Progenitor cell of endocrine pancreas (in vitro differentiated cells): ENCODE results near the gene EPHB3. TPM values are rescaled to one million over a fixed set of nuclear protein-coding genes. Genes with fewer than 3 reads are reported as not detected.

ENCODE experiments used
- DNase-seq: peaks from one replicate; pipeline ENCODE4 v3.0.0; 2021; ENCODE audit warnings: low spot score; ENCODE audit not compliant: unreplicated experiment
- H3K27ac Mint-ChIP-seq: 2 replicates; pipeline ENCODE4 v1.8.0; 2021; ENCODE audit warnings: mild to moderate bottlenecking, moderate library complexity, mixed read lengths
- H3K27me3 Mint-ChIP-seq: 2 replicates; pipeline ENCODE4 v1.8.0; 2021; ENCODE audit warnings: mixed read lengths
- H3K36me3 Mint-ChIP-seq: 2 replicates; pipeline ENCODE4 v1.8.0; 2022; ENCODE audit warnings: mixed read lengths; ENCODE audit not compliant: insufficient read depth
- H3K4me1 Mint-ChIP-seq: 2 replicates; pipeline ENCODE4 v1.8.0; 2021; ENCODE audit warnings: low read depth, mixed read lengths
- H3K4me3 Mint-ChIP-seq: 2 replicates; pipeline ENCODE4 v1.8.0; 2021; ENCODE audit warnings: low read depth, mild to moderate bottlenecking, moderate library complexity, mixed read lengths
- H3K9me3 Mint-ChIP-seq: 2 replicates; pipeline ENCODE4 v1.8.0; 2021; ENCODE audit warnings: low read depth, mixed read lengths
- total RNA-seq: library from RNA; stranded (reverse); gene quantifications from 2 replicates; pipeline ENCODE4 v1.2.1, GENCODE V29; 2021
- TF ChIP-seq, protein P1 (sequence below): fragments of 200-600 bp; sonication (generic); IDR thresholded peaks from one replicate; pipeline ENCODE4 v1.5.0; 2021; ENCODE audit warnings: antibody characterized with exemption, mild to moderate bottlenecking; ENCODE audit not compliant: unreplicated experiment

EPHB3 gene
- total RNA-seq, 1 donor from 2014 or later = 11.7 TPM

DNA sequence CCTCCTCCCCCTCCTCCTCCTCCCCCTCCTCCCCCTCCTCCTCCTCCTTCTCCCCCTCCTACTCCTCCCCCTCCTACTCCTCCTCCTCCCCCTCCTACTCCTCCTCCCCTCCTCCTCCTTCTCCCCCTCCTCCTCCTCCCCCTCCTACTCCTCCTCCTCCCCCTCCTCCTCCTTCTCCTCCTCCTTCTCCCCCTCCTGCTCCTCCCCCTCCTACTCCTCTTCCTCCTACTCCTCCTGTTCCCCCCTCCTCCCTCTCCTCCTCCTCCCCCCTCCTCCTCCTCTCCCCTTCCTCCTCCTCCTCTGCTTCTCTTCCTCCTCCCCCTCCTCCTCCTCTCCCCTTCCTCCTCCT lies 17.1 kb upstream of the EPHB3 start:
- H3K36me3 Mint-ChIP-seq = no peaks in the 10 kb centered on the region
- DNase-seq = no peak
- H3K4me3 Mint-ChIP-seq = no peak overlapping the region
- TF ChIP-seq, protein P1, sequence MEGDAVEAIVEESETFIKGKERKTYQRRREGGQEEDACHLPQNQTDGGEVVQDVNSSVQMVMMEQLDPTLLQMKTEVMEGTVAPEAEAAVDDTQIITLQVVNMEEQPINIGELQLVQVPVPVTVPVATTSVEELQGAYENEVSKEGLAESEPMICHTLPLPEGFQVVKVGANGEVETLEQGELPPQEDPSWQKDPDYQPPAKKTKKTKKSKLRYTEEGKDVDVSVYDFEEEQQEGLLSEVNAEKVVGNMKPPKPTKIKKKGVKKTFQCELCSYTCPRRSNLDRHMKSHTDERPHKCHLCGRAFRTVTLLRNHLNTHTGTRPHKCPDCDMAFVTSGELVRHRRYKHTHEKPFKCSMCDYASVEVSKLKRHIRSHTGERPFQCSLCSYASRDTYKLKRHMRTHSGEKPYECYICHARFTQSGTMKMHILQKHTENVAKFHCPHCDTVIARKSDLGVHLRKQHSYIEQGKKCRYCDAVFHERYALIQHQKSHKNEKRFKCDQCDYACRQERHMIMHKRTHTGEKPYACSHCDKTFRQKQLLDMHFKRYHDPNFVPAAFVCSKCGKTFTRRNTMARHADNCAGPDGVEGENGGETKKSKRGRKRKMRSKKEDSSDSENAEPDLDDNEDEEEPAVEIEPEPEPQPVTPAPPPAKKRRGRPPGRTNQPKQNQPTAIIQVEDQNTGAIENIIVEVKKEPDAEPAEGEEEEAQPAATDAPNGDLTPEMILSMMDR = no peak
- peaks cover 58% of the 10 kb centered on the region for H3K27me3 Mint-ChIP-seq
- no peak overlapping the region for H3K27ac Mint-ChIP-seq
- no peaks in the 10 kb centered on the region for H3K4me1 Mint-ChIP-seq
- no peaks in the 10 kb centered on the region for H3K9me3 Mint-ChIP-seq

GRCh38 chr3:184545769-184546168 lies 15.8 kb upstream of the EPHB3 start:
- no peak for DNase-seq
- H3K36me3 Mint-ChIP-seq = no peaks in the 10 kb centered on the region
- TF ChIP-seq, protein P1 = no peak
- H3K9me3 Mint-ChIP-seq = no peaks in the 10 kb centered on the region
- no peak overlapping the region for H3K27ac Mint-ChIP-seq
- no peak overlapping the region for H3K4me3 Mint-ChIP-seq
- H3K4me1 Mint-ChIP-seq = no peaks in the 10 kb centered on the region
- peaks cover 57% of the 10 kb centered on the region for H3K27me3 Mint-ChIP-seq

DNA sequence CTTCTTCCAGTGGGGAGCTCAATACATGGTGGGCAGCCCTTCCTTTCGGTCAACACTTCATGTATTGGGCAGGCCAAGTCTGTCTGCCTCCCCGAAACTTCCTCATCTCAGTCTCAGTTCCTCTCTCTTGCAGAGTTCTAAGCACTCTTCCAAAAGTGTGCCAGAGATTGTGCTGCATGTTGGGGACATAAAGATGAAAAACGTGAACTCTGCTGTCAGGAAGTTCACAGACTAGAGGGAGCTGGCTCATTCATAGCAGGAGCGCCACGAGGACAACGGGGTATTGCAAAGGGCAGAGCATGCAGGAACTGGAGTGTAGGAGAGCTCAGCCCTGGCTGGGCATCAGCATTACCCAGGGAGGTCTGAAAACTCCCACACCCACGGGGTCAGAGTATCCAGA lies 15.3 kb upstream of the EPHB3 start:
- TF ChIP-seq, protein P1 = no peak
- H3K27me3 Mint-ChIP-seq = peaks cover 55% of the 10 kb centered on the region
- no peaks in the 10 kb centered on the region for H3K36me3 Mint-ChIP-seq
- H3K4me3 Mint-ChIP-seq = no peak overlapping the region
- DNase-seq = no peak
- no peaks in the 10 kb centered on the region for H3K9me3 Mint-ChIP-seq
- H3K4me1 Mint-ChIP-seq = no peaks in the 10 kb centered on the region
- H3K27ac Mint-ChIP-seq = no peak overlapping the region

DNA sequence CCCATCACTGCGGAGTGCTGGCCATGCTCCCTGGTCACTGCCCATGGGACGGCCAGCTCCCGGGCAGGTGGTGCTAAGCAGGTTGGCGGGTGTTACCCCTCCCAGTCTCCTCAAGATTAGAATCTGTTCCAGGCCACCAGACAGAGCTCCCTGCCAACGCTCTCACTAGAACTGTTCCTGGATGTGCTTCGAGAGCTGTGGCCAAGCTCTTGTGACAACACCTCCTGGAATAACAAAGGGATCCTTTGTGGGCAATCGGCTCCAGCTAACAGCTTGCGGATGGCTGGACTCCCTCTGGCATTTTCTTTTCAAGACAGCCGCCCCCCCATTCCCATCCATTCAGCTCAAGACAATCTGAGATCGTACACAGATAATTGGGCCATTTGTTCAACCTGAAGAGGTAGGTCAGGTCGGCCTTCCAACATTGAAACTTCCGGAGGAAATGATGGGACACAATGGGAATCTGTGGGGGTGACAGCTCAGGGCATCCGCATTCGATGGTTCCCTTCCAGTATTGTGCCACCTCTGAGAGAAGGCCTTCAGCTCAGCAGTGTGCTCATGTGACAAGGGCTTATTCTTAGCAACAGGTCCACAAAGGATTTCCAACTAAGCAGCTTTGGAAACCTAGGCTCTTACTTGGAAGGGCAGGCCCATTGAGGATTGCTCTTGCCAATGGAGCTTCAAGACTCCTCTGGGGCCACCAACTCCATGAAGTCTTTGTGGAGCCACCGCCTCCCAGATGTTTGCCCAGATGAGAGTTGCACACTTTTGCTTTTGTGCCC lies 11.6 kb upstream of the EPHB3 start:
- DNase-seq = no peak
- TF ChIP-seq, protein P1 = no peak
- Mint-ChIP-seq H3K27me3 (peaks cover 44% of the 10 kb centered on the region), H3K9me3 (no peaks in the 10 kb centered on the region), H3K4me3 (no peak overlapping the region), H3K4me1 (no peaks in the 10 kb centered on the region), H3K27ac (no peak overlapping the region), H3K36me3 (no peaks in the 10 kb centered on the region)

DNA sequence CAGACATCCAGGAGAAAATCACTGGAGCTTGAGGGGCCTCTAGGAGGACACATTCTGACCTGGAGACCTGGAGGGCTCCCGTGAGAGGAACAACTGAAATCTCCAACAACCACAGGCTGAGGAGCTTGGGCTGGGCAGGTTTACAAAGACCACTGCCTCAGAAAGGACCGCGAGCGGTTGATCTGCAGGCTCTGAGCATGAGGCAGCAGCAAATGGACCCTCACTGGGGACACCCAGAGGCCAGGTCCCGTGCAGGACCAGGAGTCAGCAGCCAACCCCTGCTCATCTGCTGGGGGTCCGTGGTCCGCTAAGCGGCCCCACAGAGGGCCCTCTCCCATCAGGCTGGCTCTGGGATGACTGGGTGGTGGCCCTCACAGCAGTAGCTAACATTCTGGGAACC lies 10.5 kb upstream of the EPHB3 start:
- no peak overlapping the region for H3K27ac Mint-ChIP-seq

More for the DNA sequence above, 10.5 kb upstream of the EPHB3 start:
- H3K4me3 Mint-ChIP-seq = no peak overlapping the region
- peaks cover 36% of the 10 kb centered on the region for H3K27me3 Mint-ChIP-seq
- DNase-seq = no peak
- no peaks in the 10 kb centered on the region for H3K9me3 Mint-ChIP-seq
- no peaks in the 10 kb centered on the region for H3K4me1 Mint-ChIP-seq
- TF ChIP-seq, protein P1 = no peak
- H3K36me3 Mint-ChIP-seq = no peaks in the 10 kb centered on the region
